Measurements from ENCODE around the gene CAPN13. TPM values are rescaled to one million over a fixed set of nuclear protein-coding genes. Genes with fewer than 3 reads are reported as not detected.

Gene CAPN13
- total and polyA plus RNA-seq, 10 of the 15 experiments (the other 5 are each of a cell fraction or from before 2014, with no cell fraction given), result 0.03 to 0.10 (median 0.06) TPM; not detected in 7

GRCh38 chr2:30769481-30769780 lies 37.8 kb downstream of the CAPN13 start (continued):
- TF ChIP-seq CUX1 (IDR thresholded peaks at IDR 0.05; ENCODE audit: insufficient replicate concordance, low read depth, low read length) (no peak), WRNIP1 (IDR thresholded peaks at IDR 0.05; ENCODE audit: borderline replicate concordance, low read depth, low read length) (no peak)

GRCh38 chr2:30768708-30769480 lies 38.4 kb downstream of the CAPN13 start:
- in situ Hi-C loops (cut with MboI) (no loop called here), intact Hi-C loops (cut with micrococcal nuclease; ENCODE audit: unreplicated experiment) (no loop called here)
- Histone ChIP-seq H4K20me1 (ENCODE audit: control insufficient read depth, insufficient read depth) (no peaks in the 10 kb centered on the region; the same call in 1 of the 2 replicates), H3K9me3 (replicated peaks; ENCODE audit: control insufficient read depth, insufficient read depth, low read length) (no peaks in the 10 kb centered on the region), H3K9ac (ENCODE audit: control insufficient read depth, insufficient read depth, low read length) (no peak overlapping the region), H3K4me3 (no peak overlapping the region), H2AFZ (ENCODE audit: control insufficient read depth, low read depth, low read length) (no peak overlapping the region), H3K27ac (ENCODE audit: control insufficient read depth, insufficient read depth) (no peak overlapping the region), H3K36me3 (ENCODE audit: control insufficient read depth in 2 of 2, insufficient read depth in 2 of 2, low read length in 1 of 2) (no peaks in the 10 kb centered on the region), H3K27me3 (replicated peaks in 1 of 2; ENCODE audit: control insufficient read depth in 2 of 2, insufficient read depth in 2 of 2, low read length in 1 of 2) (peaks cover 0 to 4% of the 10 kb centered on the region in 2 experiments; a peak in 3 of 4 replicates), H3K79me2 (ENCODE audit: control insufficient read depth, insufficient read depth, low read length) (no peaks in the 10 kb centered on the region), H3K4me2 (ENCODE audit: control insufficient read depth, insufficient read depth) (no peak overlapping the region), H3K4me1 (ENCODE audit: control insufficient read depth, insufficient read depth, low read length) (no peaks in the 10 kb centered on the region)
- no TSS peak for BruUV-seq (replicated peaks)
- WGBS (ENCODE audit: insufficient coverage, insufficient replicate concordance, low lambda C conversion rate, missing lambda C conversion rate), result 8% methylated on average over 9 of the region's 9 CpGs
- FAIRE-seq (no peak), ATAC-seq (no peak), DNase-seq (ENCODE audit: low read depth, low spot score) (no peak)
- ChIA-PET SMC1A (ENCODE audit: uncharacterized antibody, unreplicated experiment) (interaction anchor here (0.6 kb wide), 1 partner anchor 58 kb away, joined by 4 read pairs; no protein-coding TSS in a partner anchor), CTCF (no interaction called here), POLR2A (no interaction called here), RAD21 (ENCODE audit: unreplicated experiment) (no interaction called here)
- TF ChIP-seq PRDM15 (CRISPR knock-in tag; IDR thresholded peaks at IDR 0.05) (no peak), BRCA1 (IDR thresholded peaks at IDR 0.05; ENCODE audit: low read depth, low read length) (no peak), CREB1 (IDR thresholded peaks at IDR 0.05; ENCODE audit: low read depth) (no peak), IKZF2 (IDR thresholded peaks at IDR 0.05) (no peak), RCOR1 (conservative IDR thresholded peaks at IDR 0.05; ENCODE audit: low read depth, low read length) (no peak), EP300 (IDR thresholded peaks at IDR 0.05; ENCODE audit: borderline replicate concordance in 1 of 2, control insufficient read depth in 1 of 2, low read depth in 2 of 2, low read length in 2 of 2) (no peak), EGR1 (IDR thresholded peaks at IDR 0.05; ENCODE audit: borderline replicate concordance in 1 of 2, low read depth in 2 of 2, low read length in 2 of 2) (no peak), IRF4 (IDR thresholded peaks at IDR 0.05; ENCODE audit: low read depth, low read length) (no peak), MEF2B (IDR thresholded peaks at IDR 0.05; ENCODE audit: partially characterized antibody, poor library complexity, severe bottlenecking) (no peak), ZNF274 (IDR thresholded peaks at IDR 0.05; ENCODE audit: insufficient read depth, insufficient read length) (no peak)

Measured in GM12878 (cell line).